ENCODE results near the gene IGLL5.

The IGLL5 gene

DNA sequence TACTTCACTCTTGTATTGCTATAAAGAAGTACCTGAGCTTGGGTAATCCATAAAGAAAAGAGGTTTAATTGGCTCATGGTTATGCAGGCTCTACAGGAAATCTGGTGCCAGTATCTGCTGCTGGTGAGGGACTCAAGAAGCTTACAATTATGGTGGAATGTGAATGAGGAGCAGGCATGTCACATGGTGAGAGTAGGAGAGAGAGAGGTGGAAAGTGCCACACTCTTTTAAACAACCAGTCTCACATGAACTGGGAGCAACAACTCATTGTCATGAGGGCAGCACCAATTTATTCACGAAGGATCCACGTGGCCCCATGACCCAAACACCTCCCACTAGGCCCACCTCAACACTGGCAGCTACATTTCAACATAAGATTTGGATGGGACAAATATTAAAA, 24.6 kb upstream of the IGLL5 start:
- DNase-seq (ENCODE audit: low read depth): no peak
- TF ChIP-seq, protein P1, sequence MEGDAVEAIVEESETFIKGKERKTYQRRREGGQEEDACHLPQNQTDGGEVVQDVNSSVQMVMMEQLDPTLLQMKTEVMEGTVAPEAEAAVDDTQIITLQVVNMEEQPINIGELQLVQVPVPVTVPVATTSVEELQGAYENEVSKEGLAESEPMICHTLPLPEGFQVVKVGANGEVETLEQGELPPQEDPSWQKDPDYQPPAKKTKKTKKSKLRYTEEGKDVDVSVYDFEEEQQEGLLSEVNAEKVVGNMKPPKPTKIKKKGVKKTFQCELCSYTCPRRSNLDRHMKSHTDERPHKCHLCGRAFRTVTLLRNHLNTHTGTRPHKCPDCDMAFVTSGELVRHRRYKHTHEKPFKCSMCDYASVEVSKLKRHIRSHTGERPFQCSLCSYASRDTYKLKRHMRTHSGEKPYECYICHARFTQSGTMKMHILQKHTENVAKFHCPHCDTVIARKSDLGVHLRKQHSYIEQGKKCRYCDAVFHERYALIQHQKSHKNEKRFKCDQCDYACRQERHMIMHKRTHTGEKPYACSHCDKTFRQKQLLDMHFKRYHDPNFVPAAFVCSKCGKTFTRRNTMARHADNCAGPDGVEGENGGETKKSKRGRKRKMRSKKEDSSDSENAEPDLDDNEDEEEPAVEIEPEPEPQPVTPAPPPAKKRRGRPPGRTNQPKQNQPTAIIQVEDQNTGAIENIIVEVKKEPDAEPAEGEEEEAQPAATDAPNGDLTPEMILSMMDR (conservative IDR thresholded peaks at IDR 0.05; ENCODE audit: low read length): no peak
- H3K4me3 ChIP-seq (ENCODE audit: low read length): no peak overlapping the region

DNA sequence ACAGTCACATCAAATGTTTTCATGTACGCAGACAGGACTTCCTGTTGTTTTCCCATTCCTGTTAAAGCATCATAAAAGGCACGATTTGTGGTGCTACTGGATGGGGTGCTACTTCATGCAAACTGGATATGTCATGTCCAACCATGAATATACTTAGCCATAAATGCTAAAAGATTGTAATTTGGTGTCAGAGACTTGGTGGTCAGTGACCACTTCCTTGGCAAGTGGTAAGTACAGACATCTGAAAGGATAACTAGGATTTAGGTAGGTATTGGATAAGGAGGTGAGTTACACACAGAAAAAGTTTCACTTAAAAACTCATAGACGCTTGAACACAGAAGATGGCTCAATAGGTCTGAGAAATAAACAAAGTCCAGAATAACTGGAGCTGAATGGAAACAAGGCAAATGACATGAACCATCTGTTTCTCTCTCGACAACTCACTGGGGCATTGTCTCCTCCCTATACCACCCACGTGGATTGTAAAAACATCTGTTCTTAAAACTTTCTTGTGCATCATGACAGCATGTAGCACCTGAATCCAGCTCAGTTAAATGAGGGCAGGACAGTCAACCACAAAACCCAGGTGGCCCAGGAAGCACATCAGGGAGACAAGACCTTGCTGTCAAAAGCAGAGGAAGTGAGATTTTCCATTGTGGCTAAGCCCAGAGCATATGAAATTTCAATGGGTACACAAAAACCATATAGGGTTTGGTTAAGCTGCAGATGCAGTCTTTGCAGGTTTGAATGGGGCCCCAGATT, 22.1 kb upstream of the IGLL5 start:
- TF ChIP-seq, protein P1 (conservative IDR thresholded peaks at IDR 0.05; ENCODE audit: low read length): no peak
- DNase-seq (ENCODE audit: low read depth): no peak
- H3K4me3 ChIP-seq (ENCODE audit: low read length): no peak overlapping the region

DNA sequence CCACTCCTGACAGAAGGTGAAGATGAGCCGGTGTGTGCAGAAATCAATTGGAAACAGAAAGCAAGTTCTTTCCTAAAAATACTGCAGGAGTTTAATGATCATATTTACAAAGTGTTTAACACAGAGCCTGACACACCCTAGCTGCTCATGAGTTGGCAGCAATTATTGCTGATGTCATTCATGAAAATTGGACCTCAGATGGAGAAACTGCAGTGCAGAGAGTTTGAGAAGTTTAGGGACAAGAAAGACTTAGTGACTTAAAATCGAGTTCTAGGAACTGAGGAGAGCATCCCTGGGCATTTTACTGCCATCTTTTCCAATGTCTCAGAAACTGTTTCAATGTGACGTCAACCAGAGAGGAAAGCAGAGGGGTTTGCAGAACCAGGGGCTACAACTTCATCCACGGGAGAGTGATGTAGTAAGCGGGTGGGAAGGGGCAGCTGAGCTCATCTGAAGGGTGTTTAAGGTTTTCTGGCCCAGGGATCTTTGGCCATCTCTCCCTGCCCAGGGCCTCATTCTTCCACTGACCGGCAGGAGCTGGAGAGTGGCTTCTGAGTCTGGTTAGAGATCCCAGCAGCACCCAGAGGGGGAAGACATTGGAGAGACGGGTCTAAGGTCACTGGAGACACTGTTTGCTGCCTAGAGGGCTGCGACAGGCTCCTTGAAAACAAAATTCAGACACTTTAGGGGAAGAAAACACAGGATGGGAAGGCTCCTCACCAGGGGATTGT, 21.1 kb upstream of the IGLL5 start:
- DNase-seq (ENCODE audit: low read depth): no peak
- no peak overlapping the region for H3K4me3 ChIP-seq (ENCODE audit: low read length)
- TF ChIP-seq, protein P1 (conservative IDR thresholded peaks at IDR 0.05; ENCODE audit: low read length): no peak

DNA sequence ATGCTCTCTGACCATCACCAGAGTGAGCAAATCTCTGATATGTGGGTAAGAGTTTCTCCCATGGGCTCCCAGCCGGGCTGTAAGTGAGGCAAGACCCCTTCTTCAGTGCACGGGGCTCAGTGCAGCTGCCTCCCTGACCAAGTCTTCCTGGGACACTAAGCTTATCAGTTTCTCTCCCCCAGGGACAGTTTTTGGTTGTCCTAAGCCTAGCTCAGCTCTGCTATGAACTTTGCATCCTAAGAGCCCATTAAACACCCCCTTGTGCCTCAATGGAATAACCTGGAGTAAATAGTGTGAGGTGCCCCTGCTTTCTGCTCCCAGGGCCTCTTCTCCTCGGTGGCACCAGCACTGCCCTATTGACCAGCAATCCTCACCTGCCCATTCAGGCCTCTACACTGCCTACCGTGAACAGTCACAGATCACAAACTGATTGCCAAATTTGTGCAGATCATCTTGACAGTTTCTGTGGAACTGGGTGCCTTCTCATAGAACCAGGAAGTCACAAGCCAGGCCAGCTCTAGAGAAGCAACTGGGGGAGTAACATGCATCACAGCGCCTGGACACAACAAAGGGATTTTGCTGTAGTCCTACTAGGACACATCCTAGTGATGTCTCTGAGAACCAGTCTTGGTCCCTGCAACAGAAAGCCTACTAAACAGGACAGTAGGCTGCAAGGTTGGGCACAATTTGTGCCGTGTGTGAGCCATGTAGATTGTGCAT, 19.5 kb upstream of the IGLL5 start:
- TF ChIP-seq, protein P1 (conservative IDR thresholded peaks at IDR 0.05; ENCODE audit: low read length): no peak
- H3K4me3 ChIP-seq (ENCODE audit: low read length): no peak overlapping the region
- no peak for DNase-seq (ENCODE audit: low read depth)

DNA sequence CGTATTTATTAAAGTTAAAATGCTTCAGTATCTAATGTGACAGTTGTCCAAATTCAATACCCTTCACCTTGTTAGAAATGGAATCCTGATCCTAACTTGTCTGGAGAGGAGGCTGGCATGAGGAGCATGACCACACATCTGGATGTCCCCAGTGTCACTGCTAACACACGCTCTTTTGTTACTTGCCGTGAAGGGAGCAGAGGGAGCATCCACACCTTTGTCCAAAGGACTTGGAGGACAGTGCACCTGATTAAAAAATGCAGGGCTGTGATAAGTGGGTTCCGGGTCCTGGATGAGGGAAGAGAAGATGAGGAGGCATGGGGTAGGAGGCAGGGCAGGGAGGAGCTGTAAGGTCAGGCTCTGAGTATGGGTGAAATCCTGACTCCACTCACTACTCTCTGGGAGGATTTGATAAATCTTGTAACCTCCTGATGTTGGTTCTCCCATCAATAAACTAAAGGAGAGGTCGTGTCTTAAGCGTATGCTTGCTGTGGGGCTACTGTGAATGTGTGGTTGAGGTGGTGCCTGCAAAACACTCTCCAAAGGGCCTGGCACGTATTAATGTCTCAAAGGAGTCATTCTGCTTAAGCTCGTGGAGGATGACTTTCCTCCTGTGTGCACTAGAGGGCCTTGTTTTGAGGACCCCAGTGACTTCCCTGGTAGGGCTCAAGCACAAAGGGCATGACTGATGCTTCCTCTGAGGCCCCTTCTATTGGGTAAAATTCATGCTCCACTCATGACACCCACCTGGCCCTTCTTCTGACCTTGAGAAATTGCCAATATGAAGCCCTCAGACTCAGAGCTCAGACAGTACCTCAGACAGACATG, 16.8 kb upstream of the IGLL5 start:
- no peak overlapping the region for H3K4me3 ChIP-seq (ENCODE audit: low read length)
- DNase-seq (ENCODE audit: low read depth): no peak
- TF ChIP-seq, protein P1 (conservative IDR thresholded peaks at IDR 0.05; ENCODE audit: low read length): no peak

DNA sequence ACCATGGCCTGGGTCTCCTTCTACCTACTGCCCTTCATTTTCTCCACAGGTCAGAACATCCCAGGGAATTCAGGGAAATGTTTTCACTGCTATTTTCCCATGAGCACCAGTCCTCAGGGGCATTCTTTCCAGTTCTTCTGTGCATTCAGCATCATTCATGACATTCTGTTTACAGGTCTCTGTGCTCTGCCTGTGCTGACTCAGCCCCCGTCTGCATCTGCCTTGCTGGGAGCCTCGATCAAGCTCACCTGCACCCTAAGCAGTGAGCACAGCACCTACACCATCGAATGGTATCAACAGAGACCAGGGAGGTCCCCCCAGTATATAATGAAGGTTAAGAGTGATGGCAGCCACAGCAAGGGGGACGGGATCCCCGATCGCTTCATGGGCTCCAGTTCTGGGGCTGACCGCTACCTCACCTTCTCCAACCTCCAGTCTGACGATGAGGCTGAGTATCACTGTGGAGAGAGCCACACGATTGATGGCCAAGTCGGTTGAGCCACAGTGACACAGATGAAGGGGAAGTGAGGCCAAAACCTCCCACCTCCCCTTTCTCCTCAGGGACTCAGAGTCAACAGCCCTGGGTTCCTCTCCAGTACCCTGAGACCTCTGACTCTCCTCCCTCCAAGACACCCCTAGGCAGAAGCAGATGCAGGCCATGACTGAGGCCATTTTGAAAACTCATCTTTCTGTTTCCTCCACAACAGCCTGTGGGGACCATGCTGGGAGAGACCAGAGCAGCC, 15.9 kb upstream of the IGLL5 start:
- no peak overlapping the region for H3K4me3 ChIP-seq (ENCODE audit: low read length)
- TF ChIP-seq, protein P1 (conservative IDR thresholded peaks at IDR 0.05; ENCODE audit: low read length): no peak
- no peak for DNase-seq (ENCODE audit: low read depth)

Measured in AG10803 (cell line).